GM23248 (cell line): ENCODE measurements around the gene REXO4.

Source experiments
- EZH2 ChIP-seq: fragments of 200-600 bp; sonication (generic); IDR thresholded peaks from 2 replicates; pipeline ENCODE4 v1.6.1; 2018; ENCODE audit warnings: antibody characterized with exemption, mild to moderate bottlenecking; ENCODE audit not compliant: insufficient read depth, poor library complexity, severe bottlenecking
- EZH2phosphoT487 ChIP-seq: fragments of 200-600 bp; sonication (generic); IDR thresholded peaks from 2 replicates; pipeline ENCODE4 v1.6.1; 2018; ENCODE audit warnings: antibody characterized with exemption, moderate library complexity, mild to moderate bottlenecking, low read depth; ENCODE audit not compliant: insufficient read depth

GRCh38 chr9:133408042-133408441, 9.8 kb downstream of the REXO4 start:
- TF ChIP-seq EZH2phosphoT487 (no peak), EZH2 (no peak)
